ENCODE data around the gene TBCD.

- TF ChIP-seq SP1 (IDR thresholded peaks at IDR 0.05): no peak
- no peak for TF ChIP-seq BHLHE40 (IDR thresholded peaks at IDR 0.05; ENCODE audit: borderline replicate concordance)
These were observed 177.8 kb downstream of the TBCD start for GRCh38 chr17:82929676-82930042.

All from HEK293T (cell line).